T-cell (primary cell): ENCODE measurements around the gene PLCL2. TPM values are rescaled to one million over a fixed set of nuclear protein-coding genes. Genes with fewer than 3 reads are reported as not detected.
"Not testable (repeated sequence)": the region's sequence is repeated elsewhere in the genome, so short reads cannot be mapped to it uniquely, and the experiment has no call there.

ENCODE experiments used
- ATAC-seq, 4 experiments: fragments of 200-7000 bp in 3 of 4; fragments of 150-1000 bp in 1 of 4; cut with Tn5 transposase; replicated peaks in 1 of 4; 1 replicate in 3 of 4; 2 replicates in 1 of 4; pipeline ENCODE4 v1.10.0; 2021; ENCODE audit warnings: moderate library complexity in 3 of 4, mild to moderate bottlenecking in 2 of 4, moderate number of reproducible peaks in 1 of 4
- CTCF ChIA-PET, 2 donors: fragments of 300-600 bp; sonication (Branson Sonifier 250); formaldehyde crosslinking; loops; one replicate each; lab custom pipeline; 2022; ENCODE audit warnings: antibody characterized with exemption in 2 of 2; lab: Charles Lee
- POLR2A ChIA-PET, 2 donors: fragments of 300-600 bp; sonication (Branson Sonifier 250); formaldehyde crosslinking; loops; one replicate each; lab custom pipeline; 2022; ENCODE audit warnings: antibody characterized with exemption in 2 of 2; lab: Charles Lee
- DNase-seq, 35 experiments: peaks; one replicate each; pipeline versions ENCODE4 v3.0.0 to v3.0.0-alpha.2; 2013 to 2023
- H3K27ac ChIP-seq: one replicate; pipeline ENCODE4 v1.5.1; 2013; ENCODE audit warnings: low read length
- H3K27me3 ChIP-seq, 2 experiments: replicated peaks in 1 of 2; 1 replicate in 1 of 2; 2 replicates in 1 of 2; pipeline versions ENCODE4 v1.6.1 to v1.7.0; 2013; ENCODE audit warnings: low read length in 1 of 2, mixed read lengths in 1 of 2; ENCODE audit not compliant: control insufficient read depth in 2 of 2, insufficient read depth in 2 of 2; ENCODE audit errors: extremely low read depth in 1 of 2
- H3K36me3 ChIP-seq, 2 donors: 1 replicate in 1 of 2; 2 replicates in 1 of 2; pipeline versions ENCODE4 v1.6.1 to v1.7.0; 2013; ENCODE audit warnings: low read length in 1 of 2; ENCODE audit not compliant: control insufficient read depth in 2 of 2, insufficient read depth in 1 of 2; ENCODE audit errors: extremely low read depth in 1 of 2
- H3K4me1 ChIP-seq, 2 experiments: 1 replicate in 1 of 2; 2 replicates in 1 of 2; pipeline versions ENCODE4 v1.6.1 to v1.7.0; 2013; ENCODE audit warnings: low read length in 2 of 2, mixed read lengths in 1 of 2; ENCODE audit not compliant: insufficient read depth in 2 of 2, control insufficient read depth in 1 of 2; ENCODE audit errors: extremely low read depth in 1 of 2
- H3K4me3 ChIP-seq, 2 donors: 1 replicate in 1 of 2; 2 replicates in 1 of 2; pipeline versions ENCODE4 v1.5.1 to v1.7.0; 2013; ENCODE audit warnings: mild to moderate bottlenecking in 2 of 2, low read length in 1 of 2, moderate library complexity in 1 of 2; ENCODE audit not compliant: control insufficient read depth in 1 of 2; ENCODE audit errors: extremely low read depth in 1 of 2
- H3K9me3 ChIP-seq: 2 replicates; pipeline ENCODE4 v1.7.0; 2013
- H3K27ac Mint-ChIP-seq, 2 donors: one replicate each; pipeline ENCODE4 v1.8.0; 2020 to 2021; ENCODE audit warnings: mild to moderate bottlenecking in 2 of 2, mixed read lengths in 2 of 2
- H3K27me3 Mint-ChIP-seq, 2 donors: one replicate each; pipeline ENCODE4 v1.8.0; 2021 to 2022; ENCODE audit warnings: mixed read lengths in 2 of 2
- H3K36me3 Mint-ChIP-seq: one replicate; pipeline ENCODE4 v1.8.0; 2021; ENCODE audit warnings: mixed read lengths
- H3K4me1 Mint-ChIP-seq, 3 donors: one replicate each; pipeline ENCODE4 v1.8.0; 2020 to 2022; ENCODE audit warnings: mixed read lengths in 3 of 3, mild to moderate bottlenecking in 1 of 3
- H3K4me3 Mint-ChIP-seq, 3 donors: one replicate each; pipeline ENCODE4 v1.8.0; 2020 to 2022; ENCODE audit warnings: mild to moderate bottlenecking in 3 of 3, mixed read lengths in 3 of 3, moderate library complexity in 3 of 3
- H3K9me3 Mint-ChIP-seq, 3 donors: one replicate each; pipeline ENCODE4 v1.8.0; 2020 to 2022; ENCODE audit warnings: mixed read lengths in 3 of 3
- whole genome bisulfite sequencing: methylation state at CpG from one replicate; pipeline ENCODE4 v1.1.5; 2013; ENCODE audit warnings: missing lambda C conversion rate; ENCODE audit not compliant: insufficient coverage; 5-methylcytosine and 5-hydroxymethylcytosine counted together
- total RNA-seq, 35 experiments: library from RNA in 6 of 35; stranded (reverse) in 6 of 35; fragments of 120-200 nt in 1 of 35; gene quantifications; one replicate each; pipeline versions ENCODE4 v1.2.1 to v1.2.4 and lab custom pipeline; 2013 to 2026

The PLCL2 gene
- total RNA-seq, 5 donors from 2014 or later (not counting 1 experiment from before 2014, with no cell fraction given): 53.4 to 68.1 (median 60.9) TPM

DNA sequence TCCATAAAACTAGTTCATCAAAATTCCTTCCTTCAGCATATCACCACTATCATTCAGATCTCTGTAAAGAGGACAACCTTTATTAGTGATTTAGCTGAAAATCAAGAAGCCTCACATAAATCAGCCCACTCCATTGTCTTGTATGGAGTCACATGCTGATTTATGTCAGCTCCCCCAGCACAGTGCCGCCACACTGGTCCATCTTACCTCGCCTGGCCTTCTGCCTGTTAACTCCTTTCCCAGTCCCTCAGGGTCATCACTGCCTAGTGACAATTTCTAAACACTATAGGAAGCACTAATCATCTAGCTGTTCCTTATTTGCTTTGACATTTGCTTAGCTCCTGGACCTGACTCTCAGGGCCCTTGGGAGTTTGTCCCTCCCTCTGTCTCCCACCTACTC lies 75.4 kb downstream of the PLCL2 start:
- H3K9me3 ChIP-seq: no peaks in the 10 kb centered on the region
- POLR2A ChIA-PET: no interaction called here
- DNase-seq (no peak), ATAC-seq (no peak)
- Mint-ChIP-seq H3K9me3 (peaks cover 0 to 3% (median 0%) of the 10 kb centered on the region in 3 donors), H3K27me3 (no peaks in the 10 kb centered on the region), H3K36me3 (peaks cover 18% of the 10 kb centered on the region), H3K4me3 (no peak overlapping the region), H3K27ac (peak overlapping the region in 1 of 2 donors; percentile 10), H3K4me1 (peaks cover 50 to 63% (median 61%) of the 10 kb centered on the region in 3 donors)
- no peak overlapping the region for H3K27ac ChIP-seq
- H3K4me1 ChIP-seq: peaks cover 0 to 2% of the 10 kb centered on the region in 2 experiments
- no peaks in the 10 kb centered on the region for H3K27me3 ChIP-seq
- no peak overlapping the region for H3K4me3 ChIP-seq
- CTCF ChIA-PET: no interaction called here
- H3K36me3 ChIP-seq: peaks cover 0 to 2% of the 10 kb centered on the region in 2 donors
- WGBS: 83% methylated on average over 1 of the region's 2 CpGs

GRCh38 chr3:16961621-16962205 lies 77.0 kb downstream of the PLCL2 start:
- Histone ChIP-seq H3K36me3 (peaks cover 0 to 2% of the 10 kb centered on the region in 2 donors), H3K4me1 (peaks cover 0 to 2% of the 10 kb centered on the region in 2 experiments), H3K9me3 (no peaks in the 10 kb centered on the region), H3K4me3 (no peak overlapping the region), H3K27ac (no peak overlapping the region), H3K27me3 (no peaks in the 10 kb centered on the region)
- peak overlapping the region; percentile 0 to 37 for H3K27ac Mint-ChIP-seq
- CTCF ChIA-PET: interaction anchor here in 1 of 2 donors (1.0 kb wide), 1 partner anchor 15 kb away, joined by 12 read pairs; no protein-coding TSS in a partner anchor
- ATAC-seq (no peak), DNase-seq (no peak)
- peaks cover 49 to 61% (median 61%) of the 10 kb centered on the region in 3 donors for H3K4me1 Mint-ChIP-seq
- peaks cover 18% of the 10 kb centered on the region for H3K36me3 Mint-ChIP-seq
- no peaks in the 10 kb centered on the region for H3K27me3 Mint-ChIP-seq
- WGBS: 100% methylated on average over 1 of the region's 4 CpGs
- POLR2A ChIA-PET: no interaction called here
- H3K9me3 Mint-ChIP-seq: peaks cover 0 to 3% (median 0%) of the 10 kb centered on the region in 3 donors
- no peak overlapping the region for H3K4me3 Mint-ChIP-seq

DNA sequence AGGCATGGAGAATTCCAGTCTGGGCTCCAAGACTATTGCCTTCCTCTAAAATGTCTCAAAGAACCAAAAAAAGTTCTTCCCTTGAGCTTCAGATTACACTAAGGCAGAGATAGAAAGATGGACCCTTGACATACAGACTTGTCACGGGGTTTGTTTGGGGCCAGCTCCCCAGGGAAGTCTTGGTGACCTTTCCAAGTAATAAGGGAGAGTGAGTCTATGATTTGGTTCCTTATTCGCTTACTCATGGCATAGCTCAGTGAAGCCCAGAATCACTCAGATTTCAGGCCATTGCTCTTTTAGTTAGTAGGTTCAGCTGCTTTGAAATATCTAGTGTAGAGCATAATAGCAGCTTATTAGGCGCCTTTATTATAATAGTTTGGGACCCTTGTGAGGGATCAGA lies 90.3 kb downstream of the PLCL2 start:
- no peak for DNase-seq
- Histone ChIP-seq H3K4me1 (peaks cover 0 to 9% of the 10 kb centered on the region in 2 experiments), H3K4me3 (no peak overlapping the region), H3K27ac (no peak overlapping the region), H3K9me3 (peaks cover 2% of the 10 kb centered on the region), H3K27me3 (no peaks in the 10 kb centered on the region), H3K36me3 (no peaks in the 10 kb centered on the region)
- Mint-ChIP-seq H3K36me3 (peaks cover 14% of the 10 kb centered on the region), H3K4me1 (peaks cover 71 to 72% (median 71%) of the 10 kb centered on the region in 3 donors), H3K27ac (no peak overlapping the region), H3K27me3 (no peaks in the 10 kb centered on the region), H3K4me3 (no peak overlapping the region), H3K9me3 (peaks cover 7 to 12% (median 10%) of the 10 kb centered on the region in 3 donors)
- ChIA-PET POLR2A (no interaction called here), CTCF (interaction anchor here in 1 of 2 donors (1.0 kb wide), 1 partner anchor 10 kb away, joined by 3 read pairs; no protein-coding TSS in a partner anchor)
- no peak for ATAC-seq
- no CpG with 5 or more reads among the region's 3 CpGs for WGBS

DNA sequence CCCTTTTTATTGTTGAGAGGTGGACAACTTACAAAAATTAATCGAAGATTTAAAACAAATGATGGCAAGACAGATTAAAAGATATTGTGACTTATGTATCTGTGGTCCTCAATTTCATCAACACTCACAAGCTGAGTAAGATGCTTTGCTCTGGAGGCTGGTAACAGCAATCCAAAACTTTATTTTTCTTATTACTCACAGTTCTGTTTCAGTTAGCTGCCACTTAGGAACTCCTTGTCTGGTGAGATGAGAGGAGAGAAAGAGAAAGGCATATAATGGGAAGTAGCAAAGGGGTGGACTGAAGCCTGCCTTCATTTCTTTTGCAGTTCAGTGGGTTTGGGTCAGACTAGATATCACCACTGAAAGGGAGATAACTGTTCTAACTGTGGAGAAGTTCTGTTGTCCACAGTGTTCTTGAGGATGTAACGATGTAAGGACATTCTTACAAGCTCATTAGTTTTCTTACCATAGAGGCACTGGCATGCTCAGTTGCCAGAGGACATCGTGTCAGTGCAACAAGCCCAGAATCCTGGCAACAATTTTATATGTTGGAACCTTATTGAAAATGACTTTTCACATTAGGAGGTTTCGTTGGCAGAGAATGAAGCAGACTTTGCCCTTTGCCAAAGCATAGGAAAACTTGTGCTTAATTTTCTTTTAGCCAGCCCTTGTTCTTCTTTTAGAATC lies 93.6 kb downstream of the PLCL2 start:
- Mint-ChIP-seq H3K27ac (peak overlapping the region in 1 of 2 donors; percentile 63), H3K4me3 (no peak overlapping the region), H3K36me3 (peaks cover 18% of the 10 kb centered on the region), H3K27me3 (no peaks in the 10 kb centered on the region), H3K9me3 (peaks cover 0 to 10% (median 0%) of the 10 kb centered on the region in 3 donors), H3K4me1 (peaks cover 67 to 79% (median 75%) of the 10 kb centered on the region in 3 donors)
- ATAC-seq (no peak), DNase-seq (no peak)
- Histone ChIP-seq H3K9me3 (no peaks in the 10 kb centered on the region), H3K36me3 (no peaks in the 10 kb centered on the region), H3K4me1 (peaks cover 0 to 9% of the 10 kb centered on the region in 2 experiments), H3K4me3 (no peak overlapping the region), H3K27me3 (no peaks in the 10 kb centered on the region), H3K27ac (no peak overlapping the region)
- ChIA-PET POLR2A (interaction anchor here in 1 of 2 donors (0.6 kb wide), 1 partner anchor 31 kb away, joined by 3 read pairs; no protein-coding TSS in a partner anchor), CTCF (no interaction called here)
- WGBS: no CpG with 5 or more reads among the region's 4 CpGs

GRCh38 chr3:16978921-16979271 lies 94.1 kb downstream of the PLCL2 start:
- ATAC-seq (no peak), DNase-seq (no peak)
- H3K4me1 Mint-ChIP-seq: peaks cover 62 to 78% (median 75%) of the 10 kb centered on the region in 3 donors
- no peak overlapping the region for H3K4me3 Mint-ChIP-seq
- ChIA-PET CTCF (no interaction called here), POLR2A (no interaction called here)
- H3K27me3 ChIP-seq: no peaks in the 10 kb centered on the region
- peaks cover 0 to 7% (median 0%) of the 10 kb centered on the region in 3 donors for H3K9me3 Mint-ChIP-seq
- no peak overlapping the region for H3K4me3 ChIP-seq
- no CpG with 5 or more reads among the region's 3 CpGs for WGBS
- H3K9me3 ChIP-seq: no peaks in the 10 kb centered on the region
- H3K36me3 Mint-ChIP-seq: peaks cover 18% of the 10 kb centered on the region
- H3K27ac ChIP-seq: no peak overlapping the region
- no peaks in the 10 kb centered on the region for H3K36me3 ChIP-seq
- no peaks in the 10 kb centered on the region for H3K27me3 Mint-ChIP-seq
- H3K4me1 ChIP-seq: peaks cover 0 to 8% of the 10 kb centered on the region in 2 experiments
- no peak overlapping the region for H3K27ac Mint-ChIP-seq

- DNase-seq, H3K9me3 ChIP-seq, H3K27ac ChIP-seq, H3K27me3 ChIP-seq, CTCF ChIA-PET, H3K36me3 ChIP-seq, H3K9me3 Mint-ChIP-seq, H3K4me3 ChIP-seq, POLR2A ChIA-PET, H3K4me3 Mint-ChIP-seq, H3K27me3 Mint-ChIP-seq, H3K4me1 ChIP-seq, ATAC-seq, H3K27ac Mint-ChIP-seq: not testable (repeated sequence)
- H3K36me3 Mint-ChIP-seq: peaks cover 18% of the 10 kb centered on the region
- peaks cover 59 to 76% (median 72%) of the 10 kb centered on the region in 3 donors for H3K4me1 Mint-ChIP-seq
- 100% methylated on average over 9 of the region's 43 CpGs for WGBS
Observed at GRCh38 chr3:16979769-16980515, 95.2 kb downstream of the PLCL2 start.
